ENCODE measurements around the gene RNU7-1.

Gene RNU7-1

GRCh38 chr12:6953442-6954315, 10.1 kb downstream of the RNU7-1 start:
- peak; percentile 82 for DNase-seq
- no peaks in the 10 kb centered on the region; the same call in 1 of the 2 replicates for H3K36me3 ChIP-seq (replicated peaks; ENCODE audit: insufficient read depth, low read length)
- H3K4me1 ChIP-seq (ENCODE audit: low read length), result peaks cover 80% of the 10 kb centered on the region
- no peaks in the 10 kb centered on the region for H3K9me2 ChIP-seq (replicated peaks; ENCODE audit: insufficient read depth, low read length)
- H3K9me3 ChIP-seq (replicated peaks; ENCODE audit: insufficient read depth, low read length), result no peaks in the 10 kb centered on the region
- H3K9ac ChIP-seq (ENCODE audit: low read length), result peak overlapping the region; percentile 91
- peaks cover 52% of the 10 kb centered on the region for H3F3A ChIP-seq (ENCODE audit: insufficient read depth, low read length)
- TF ChIP-seq EZH2phosphoT487 (IDR thresholded peaks at IDR 0.05; ENCODE audit: low read length) (no peak), EZH2 (optimal IDR thresholded peaks at IDR 0.05; ENCODE audit: low read depth, low read length) (no peak), CTCF (IDR thresholded peaks at IDR 0.05; ENCODE audit: low read length) (no peak)
- peak overlapping the region; percentile 80 for H3K4me3 ChIP-seq (ENCODE audit: low read length)
- H2AFZ ChIP-seq (ENCODE audit: low read length), result no peak overlapping the region
- H4K20me1 ChIP-seq (ENCODE audit: insufficient read depth, low read length), result no peaks in the 10 kb centered on the region
- peaks cover 85% of the 10 kb centered on the region for H3K79me2 ChIP-seq (ENCODE audit: low read length)
- H3K4me2 ChIP-seq (ENCODE audit: low read depth, low read length), result peak overlapping the region; percentile 99
- H3K27me3 ChIP-seq (replicated peaks; ENCODE audit: insufficient read depth, low read length), result no peaks in the 10 kb centered on the region
- peak overlapping the region; percentile 97 for H3K27ac ChIP-seq (ENCODE audit: low read length)

- no peaks in the 10 kb centered on the region for H3K9me2 ChIP-seq (replicated peaks; ENCODE audit: insufficient read depth, low read length)
- H3K79me2 ChIP-seq (ENCODE audit: low read length), result peaks cover 89% of the 10 kb centered on the region
- H2AFZ ChIP-seq (ENCODE audit: low read length), result no peak overlapping the region
- H3K27me3 ChIP-seq (replicated peaks; ENCODE audit: insufficient read depth, low read length), result no peaks in the 10 kb centered on the region
- H3K9ac ChIP-seq (ENCODE audit: low read length), result peak overlapping the region; percentile 23; the same call in 1 of the 2 replicates
- peaks cover 52% of the 10 kb centered on the region for H3F3A ChIP-seq (ENCODE audit: insufficient read depth, low read length)
- H3K27ac ChIP-seq (ENCODE audit: low read length), result peak overlapping the region; percentile 97; the same call in 1 of the 2 replicates
- no peaks in the 10 kb centered on the region for H4K20me1 ChIP-seq (ENCODE audit: insufficient read depth, low read length)
- H3K36me3 ChIP-seq (replicated peaks; ENCODE audit: insufficient read depth, low read length), result no peaks in the 10 kb centered on the region; the same call in 1 of the 2 replicates
- peaks cover 75% of the 10 kb centered on the region for H3K4me1 ChIP-seq (ENCODE audit: low read length)
- no peak for DNase-seq
- no peaks in the 10 kb centered on the region for H3K9me3 ChIP-seq (replicated peaks; ENCODE audit: insufficient read depth, low read length)
- no peak overlapping the region for H3K4me3 ChIP-seq (ENCODE audit: low read length)
- TF ChIP-seq CTCF (IDR thresholded peaks at IDR 0.05; ENCODE audit: low read length) (no peak), EZH2 (optimal IDR thresholded peaks at IDR 0.05; ENCODE audit: low read depth, low read length) (no peak), EZH2phosphoT487 (IDR thresholded peaks at IDR 0.05; ENCODE audit: low read length) (no peak)
- H3K4me2 ChIP-seq (ENCODE audit: low read depth, low read length), result peak overlapping the region; percentile 99; the same call in 1 of the 2 replicates
These were observed 10.9 kb downstream of the RNU7-1 start for GRCh38 chr12:6954316-6955107.

GRCh38 chr12:6955108-6956020, 11.7 kb downstream of the RNU7-1 start:
- Histone ChIP-seq H3K9me2 (replicated peaks; ENCODE audit: insufficient read depth, low read length) (no peaks in the 10 kb centered on the region), H3K9me3 (replicated peaks; ENCODE audit: insufficient read depth, low read length) (no peaks in the 10 kb centered on the region), H2AFZ (ENCODE audit: low read length) (no peak overlapping the region), H3F3A (ENCODE audit: insufficient read depth, low read length) (peaks cover 52% of the 10 kb centered on the region), H3K9ac (ENCODE audit: low read length) (no peak overlapping the region), H3K27me3 (replicated peaks; ENCODE audit: insufficient read depth, low read length) (no peaks in the 10 kb centered on the region), H3K27ac (ENCODE audit: low read length) (peak overlapping the region; percentile 97; the same call in 1 of the 2 replicates), H3K4me3 (ENCODE audit: low read length) (no peak overlapping the region), H3K4me2 (ENCODE audit: low read depth, low read length) (no peak overlapping the region), H4K20me1 (ENCODE audit: insufficient read depth, low read length) (no peaks in the 10 kb centered on the region), H3K36me3 (replicated peaks; ENCODE audit: insufficient read depth, low read length) (no peaks in the 10 kb centered on the region; the same call in 1 of the 2 replicates), H3K79me2 (ENCODE audit: low read length) (peaks cover 92% of the 10 kb centered on the region), H3K4me1 (ENCODE audit: low read length) (peaks cover 76% of the 10 kb centered on the region)
- no peak for TF ChIP-seq EZH2phosphoT487 (IDR thresholded peaks at IDR 0.05; ENCODE audit: low read length)
- TF ChIP-seq CTCF (IDR thresholded peaks at IDR 0.05; ENCODE audit: low read length), result no peak
- TF ChIP-seq EZH2 (optimal IDR thresholded peaks at IDR 0.05; ENCODE audit: low read depth, low read length), result no peak
- no peak for DNase-seq
